ENCODE results near the gene SPOCD1.
"Not testable (repeated sequence)": the region's sequence is repeated elsewhere in the genome, so short reads cannot be mapped to it uniquely, and the experiment has no call there.

SPOCD1 gene

DNA sequence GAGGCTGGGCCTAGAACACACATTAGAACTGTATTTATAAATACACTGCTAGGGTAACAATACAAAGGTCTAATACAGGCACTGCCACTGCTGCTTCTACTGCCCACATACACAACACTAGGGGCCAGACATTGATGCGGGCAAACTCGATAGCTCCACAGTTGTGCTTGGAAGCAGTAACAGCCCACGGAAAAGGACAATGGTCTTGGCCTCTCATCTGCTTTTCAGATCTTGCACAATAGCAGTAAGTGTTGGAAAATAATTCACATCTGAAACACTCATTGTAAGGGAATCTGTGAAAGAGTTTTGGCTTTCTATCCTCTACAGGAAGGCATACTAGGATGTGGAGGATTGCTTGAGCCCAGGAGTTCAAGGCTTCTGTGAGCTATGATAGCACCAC is 6.9 kb upstream of the SPOCD1 start:
- Histone ChIP-seq H3K27me3 (ENCODE audit: insufficient read depth, low read length, poor library complexity, severe bottlenecking) (no peaks in the 10 kb centered on the region), H2AFZ (ENCODE audit: low read length) (no peak overlapping the region), H3K36me3 (ENCODE audit: insufficient read depth, low read length) (no peaks in the 10 kb centered on the region), H3K4me3 (ENCODE audit: low read length, poor library complexity, severe bottlenecking) (no peak overlapping the region), H3K4me2 (ENCODE audit: low read depth, low read length, poor library complexity, severe bottlenecking) (no peak overlapping the region), H3F3A (ENCODE audit: low read depth) (no peaks in the 10 kb centered on the region), H3K9me2 (replicated peaks; ENCODE audit: low read depth, low read length) (no peaks in the 10 kb centered on the region), H4K20me1 (ENCODE audit: insufficient read depth, low read length, poor library complexity, severe bottlenecking) (no peaks in the 10 kb centered on the region), H3K79me2 (ENCODE audit: insufficient read depth, low read length) (no peaks in the 10 kb centered on the region), H3K9ac (ENCODE audit: low read depth, low read length, poor library complexity, severe bottlenecking) (no peak overlapping the region), H3K9me3 (ENCODE audit: insufficient read depth, low read depth, low read length) (no peaks in the 10 kb centered on the region), H3K4me1 (ENCODE audit: insufficient read depth, low read length, poor library complexity, severe bottlenecking) (peaks cover 10% of the 10 kb centered on the region)
- TF ChIP-seq, protein P1, sequence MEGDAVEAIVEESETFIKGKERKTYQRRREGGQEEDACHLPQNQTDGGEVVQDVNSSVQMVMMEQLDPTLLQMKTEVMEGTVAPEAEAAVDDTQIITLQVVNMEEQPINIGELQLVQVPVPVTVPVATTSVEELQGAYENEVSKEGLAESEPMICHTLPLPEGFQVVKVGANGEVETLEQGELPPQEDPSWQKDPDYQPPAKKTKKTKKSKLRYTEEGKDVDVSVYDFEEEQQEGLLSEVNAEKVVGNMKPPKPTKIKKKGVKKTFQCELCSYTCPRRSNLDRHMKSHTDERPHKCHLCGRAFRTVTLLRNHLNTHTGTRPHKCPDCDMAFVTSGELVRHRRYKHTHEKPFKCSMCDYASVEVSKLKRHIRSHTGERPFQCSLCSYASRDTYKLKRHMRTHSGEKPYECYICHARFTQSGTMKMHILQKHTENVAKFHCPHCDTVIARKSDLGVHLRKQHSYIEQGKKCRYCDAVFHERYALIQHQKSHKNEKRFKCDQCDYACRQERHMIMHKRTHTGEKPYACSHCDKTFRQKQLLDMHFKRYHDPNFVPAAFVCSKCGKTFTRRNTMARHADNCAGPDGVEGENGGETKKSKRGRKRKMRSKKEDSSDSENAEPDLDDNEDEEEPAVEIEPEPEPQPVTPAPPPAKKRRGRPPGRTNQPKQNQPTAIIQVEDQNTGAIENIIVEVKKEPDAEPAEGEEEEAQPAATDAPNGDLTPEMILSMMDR (conservative IDR thresholded peaks at IDR 0.05; ENCODE audit: low read length): no peak
- no peak for TF ChIP-seq EZH2phosphoT487 (IDR thresholded peaks at IDR 0.05; ENCODE audit: borderline replicate concordance)

DNA sequence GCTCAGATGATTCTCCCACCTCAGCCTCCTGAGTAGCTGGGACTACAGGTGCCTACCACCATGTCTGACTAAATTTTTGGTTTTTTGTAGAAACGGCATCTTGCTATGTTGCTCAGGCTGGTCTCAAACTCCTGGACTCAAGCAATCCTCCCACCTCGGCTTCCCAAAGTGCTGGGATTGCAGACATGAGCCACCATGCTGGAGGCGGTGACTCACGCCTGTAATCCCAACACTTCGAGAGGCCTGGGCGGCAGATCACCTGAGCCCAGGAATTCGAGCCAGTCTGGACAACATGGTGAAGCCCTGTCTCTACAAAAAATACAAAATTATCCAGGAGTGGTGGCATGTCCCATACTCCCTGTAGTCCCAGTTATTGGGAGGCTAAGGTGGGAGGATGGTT is 4.4 kb upstream of the SPOCD1 start:
- not testable (repeated sequence) for H4K20me1 ChIP-seq (ENCODE audit: insufficient read depth, low read length, poor library complexity, severe bottlenecking); H3K9me2 ChIP-seq (replicated peaks; ENCODE audit: low read depth, low read length); H3K9ac ChIP-seq (ENCODE audit: low read depth, low read length, poor library complexity, severe bottlenecking); H3K9me3 ChIP-seq (ENCODE audit: insufficient read depth, low read depth, low read length); H3K4me2 ChIP-seq (ENCODE audit: low read depth, low read length, poor library complexity, severe bottlenecking); H3K4me3 ChIP-seq (ENCODE audit: low read length, poor library complexity, severe bottlenecking); H3K27me3 ChIP-seq (ENCODE audit: insufficient read depth, low read length, poor library complexity, severe bottlenecking); H2AFZ ChIP-seq (ENCODE audit: low read length); H3F3A ChIP-seq (ENCODE audit: low read depth); H3K4me1 ChIP-seq (ENCODE audit: insufficient read depth, low read length, poor library complexity, severe bottlenecking); H3K79me2 ChIP-seq (ENCODE audit: insufficient read depth, low read length); H3K36me3 ChIP-seq (ENCODE audit: insufficient read depth, low read length)

DNA sequence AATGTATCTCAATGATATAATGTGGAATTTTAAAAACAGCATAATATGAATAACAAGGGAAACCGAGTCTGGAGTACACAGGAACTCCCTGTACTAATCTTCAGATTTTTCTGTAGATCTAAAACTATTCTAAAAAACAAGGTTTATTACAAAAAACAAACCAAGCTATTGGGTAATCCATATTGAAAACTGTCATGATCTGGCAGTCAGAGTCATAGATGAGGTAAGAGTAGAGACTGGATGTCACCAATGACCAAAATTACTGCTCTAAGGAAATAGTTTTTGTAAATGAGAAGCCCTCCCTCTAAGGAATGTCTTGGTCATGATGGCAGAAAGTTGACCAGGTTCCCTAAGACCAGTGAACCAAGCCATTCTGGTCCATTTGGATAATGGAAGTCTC is 2.4 kb upstream of the SPOCD1 start:
- no peaks in the 10 kb centered on the region for H3K79me2 ChIP-seq (ENCODE audit: insufficient read depth, low read length)
- H3K4me3 ChIP-seq (ENCODE audit: low read length, poor library complexity, severe bottlenecking): no peak overlapping the region
- TF ChIP-seq, protein P1 (conservative IDR thresholded peaks at IDR 0.05; ENCODE audit: low read length): no peak
- TF ChIP-seq EZH2phosphoT487 (IDR thresholded peaks at IDR 0.05; ENCODE audit: borderline replicate concordance): no peak
- H3K9ac ChIP-seq (ENCODE audit: low read depth, low read length, poor library complexity, severe bottlenecking): no peak overlapping the region
- H4K20me1 ChIP-seq (ENCODE audit: insufficient read depth, low read length, poor library complexity, severe bottlenecking): no peaks in the 10 kb centered on the region
- no peak overlapping the region for H3K4me2 ChIP-seq (ENCODE audit: low read depth, low read length, poor library complexity, severe bottlenecking)
- H3K36me3 ChIP-seq (ENCODE audit: insufficient read depth, low read length): no peaks in the 10 kb centered on the region
- no peaks in the 10 kb centered on the region for H3K9me3 ChIP-seq (ENCODE audit: insufficient read depth, low read depth, low read length)
- H2AFZ ChIP-seq (ENCODE audit: low read length): no peak overlapping the region
- H3F3A ChIP-seq (ENCODE audit: low read depth): no peaks in the 10 kb centered on the region
- H3K4me1 ChIP-seq (ENCODE audit: insufficient read depth, low read length, poor library complexity, severe bottlenecking): no peaks in the 10 kb centered on the region
- no peaks in the 10 kb centered on the region for H3K27me3 ChIP-seq (ENCODE audit: insufficient read depth, low read length, poor library complexity, severe bottlenecking)
- no peaks in the 10 kb centered on the region for H3K9me2 ChIP-seq (replicated peaks; ENCODE audit: low read depth, low read length)

DNA sequence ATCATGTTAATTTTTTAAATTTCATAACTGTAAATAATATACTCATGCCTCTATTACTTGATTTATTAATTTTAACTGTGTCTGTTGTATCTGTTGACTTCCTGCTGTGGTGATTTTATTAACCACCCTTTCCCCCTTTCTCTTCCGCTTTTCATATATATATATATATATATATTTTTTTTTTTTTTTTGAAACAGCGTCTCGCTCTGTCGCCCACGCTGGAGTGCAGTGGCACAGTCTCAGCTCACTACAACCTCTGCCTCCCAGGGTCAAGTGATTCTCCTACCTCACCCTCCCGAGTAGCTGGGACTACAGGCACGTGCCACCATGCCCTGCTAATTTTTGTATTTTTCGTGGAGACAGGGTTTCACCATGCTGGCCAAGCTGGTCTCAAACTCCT is 1.1 kb upstream of the SPOCD1 start:
- H3K4me2 ChIP-seq (ENCODE audit: low read depth, low read length, poor library complexity, severe bottlenecking); H3K27me3 ChIP-seq (ENCODE audit: insufficient read depth, low read length, poor library complexity, severe bottlenecking); H4K20me1 ChIP-seq (ENCODE audit: insufficient read depth, low read length, poor library complexity, severe bottlenecking); H3K4me3 ChIP-seq (ENCODE audit: low read length, poor library complexity, severe bottlenecking); H2AFZ ChIP-seq (ENCODE audit: low read length); H3K36me3 ChIP-seq (ENCODE audit: insufficient read depth, low read length); H3K9me2 ChIP-seq (replicated peaks; ENCODE audit: low read depth, low read length); H3K79me2 ChIP-seq (ENCODE audit: insufficient read depth, low read length); H3K9me3 ChIP-seq (ENCODE audit: insufficient read depth, low read depth, low read length); H3K4me1 ChIP-seq (ENCODE audit: insufficient read depth, low read length, poor library complexity, severe bottlenecking); H3K9ac ChIP-seq (ENCODE audit: low read depth, low read length, poor library complexity, severe bottlenecking); H3F3A ChIP-seq (ENCODE audit: low read depth): not testable (repeated sequence)

DNA sequence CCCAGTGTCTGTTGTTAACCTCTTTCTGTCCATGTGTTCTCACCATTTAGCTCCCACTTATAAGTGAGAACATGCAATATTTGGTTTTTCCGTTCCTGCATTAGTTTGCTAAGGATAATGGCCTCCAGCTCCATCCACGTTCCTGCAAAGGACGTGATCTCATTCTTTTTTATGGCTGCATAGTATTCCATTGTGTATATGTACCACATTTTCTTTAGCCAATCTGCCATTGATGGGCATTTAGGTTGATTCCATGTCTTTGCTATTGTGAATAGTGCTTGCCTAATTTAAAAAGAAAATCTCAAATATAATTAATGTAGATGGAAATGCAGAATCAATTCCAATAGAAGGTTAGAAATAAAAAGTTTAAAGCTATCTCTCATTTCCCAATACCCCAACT is 679 bp upstream of the SPOCD1 start:
- not testable (repeated sequence) for H3F3A ChIP-seq (ENCODE audit: low read depth); H3K9me2 ChIP-seq (replicated peaks; ENCODE audit: low read depth, low read length); H3K79me2 ChIP-seq (ENCODE audit: insufficient read depth, low read length); H4K20me1 ChIP-seq (ENCODE audit: insufficient read depth, low read length, poor library complexity, severe bottlenecking); H3K4me3 ChIP-seq (ENCODE audit: low read length, poor library complexity, severe bottlenecking); H2AFZ ChIP-seq (ENCODE audit: low read length); H3K4me1 ChIP-seq (ENCODE audit: insufficient read depth, low read length, poor library complexity, severe bottlenecking); H3K9me3 ChIP-seq (ENCODE audit: insufficient read depth, low read depth, low read length); H3K27me3 ChIP-seq (ENCODE audit: insufficient read depth, low read length, poor library complexity, severe bottlenecking); H3K36me3 ChIP-seq (ENCODE audit: insufficient read depth, low read length); H3K4me2 ChIP-seq (ENCODE audit: low read depth, low read length, poor library complexity, severe bottlenecking); H3K9ac ChIP-seq (ENCODE audit: low read depth, low read length, poor library complexity, severe bottlenecking)
